CD4-positive, alpha-beta T cell (primary cell): ENCODE results near the gene BTBD9. TPM values are rescaled to one million over a fixed set of nuclear protein-coding genes. Genes with fewer than 3 reads are reported as not detected.

Source experiments
- ATAC-seq: fragments of 200-7000 bp; cut with Tn5 transposase; one replicate; pipeline ENCODE4 v1.10.0; 2022; ENCODE audit warnings: mild to moderate bottlenecking; ENCODE audit not compliant: poor library complexity
- CTCF ChIA-PET: fragments of 350-600 bp; sonication (Branson Sonifier 250); formaldehyde crosslinking; loops from one replicate; lab custom pipeline; 2021; ENCODE audit warnings: antibody characterized with exemption, inconsistent platforms; lab: Charles Lee
- POLR2A ChIA-PET: fragments of 350-600 bp; sonication (Branson Sonifier 250); formaldehyde crosslinking; loops from one replicate; lab custom pipeline; 2021; ENCODE audit warnings: antibody characterized with exemption, inconsistent platforms; lab: Charles Lee
- DNase-seq, 14 experiments: peaks; one replicate each; pipeline ENCODE4 v3.0.0-alpha.2; 2013 to 2020; ENCODE audit warnings: mixed read lengths in 2 of 14
- H3K27ac ChIP-seq, 2 donors: one replicate each; pipeline versions ENCODE4 v1.5.1 to v1.7.0; 2013; ENCODE audit warnings: low read length in 2 of 2, low read depth in 1 of 2, mild to moderate bottlenecking in 1 of 2
- H3K27me3 ChIP-seq, 2 experiments: 1 replicate in 1 of 2; 2 replicates in 1 of 2; pipeline versions ENCODE4 v1.6.1 to v1.7.0; 2013; ENCODE audit warnings: low read length in 2 of 2, control low read depth in 1 of 2, mild to moderate bottlenecking in 1 of 2, moderate library complexity in 1 of 2; ENCODE audit not compliant: insufficient read depth in 2 of 2, control insufficient read depth in 1 of 2
- H3K36me3 ChIP-seq: one replicate; pipeline ENCODE4 v1.6.1; 2013; ENCODE audit warnings: low read length, control low read depth; ENCODE audit not compliant: insufficient read depth
- H3K4me1 ChIP-seq: one replicate; pipeline ENCODE4 v1.6.1; 2013; ENCODE audit warnings: low read length, control low read depth; ENCODE audit not compliant: insufficient read depth
- H3K4me3 ChIP-seq: one replicate; pipeline ENCODE4 v1.5.1; 2013; ENCODE audit warnings: mild to moderate bottlenecking, low read length, moderate library complexity
- H3K9me3 ChIP-seq, 2 experiments: 1 replicate in 1 of 2; 2 replicates in 1 of 2; pipeline versions ENCODE4 v1.6.1 to v1.7.0; 2013; ENCODE audit warnings: low read length in 2 of 2, mild to moderate bottlenecking in 2 of 2, control low read depth in 1 of 2, moderate library complexity in 1 of 2; ENCODE audit not compliant: control insufficient read depth in 1 of 2, insufficient read depth in 1 of 2
- H3K27ac Mint-ChIP-seq: one replicate; pipeline ENCODE4 v1.8.0; 2020; ENCODE audit warnings: mixed read lengths
- H3K27me3 Mint-ChIP-seq: one replicate; pipeline ENCODE4 v1.8.0; 2021; ENCODE audit warnings: mixed read lengths
- H3K36me3 Mint-ChIP-seq: one replicate; pipeline ENCODE4 v1.8.0; 2021; ENCODE audit warnings: low read depth, mixed read lengths
- H3K4me1 Mint-ChIP-seq: one replicate; pipeline ENCODE4 v1.8.0; 2021; ENCODE audit warnings: low read depth, mixed read lengths
- H3K4me3 Mint-ChIP-seq: one replicate; pipeline ENCODE4 v1.8.0; 2020; ENCODE audit warnings: mild to moderate bottlenecking, mixed read lengths
- H3K9me3 Mint-ChIP-seq: one replicate; pipeline ENCODE4 v1.8.0; 2020; ENCODE audit warnings: mixed read lengths
- CTCF ChIP-seq: fragments of 200-600 bp; IDR thresholded peaks from one replicate; pipeline ENCODE4 v1.8.0; 2022; ENCODE audit warnings: antibody characterized with exemption, mild to moderate bottlenecking
- intact Hi-C, 2 experiments: fragments of 100-400 bp; cut with DNase I in 1 of 2; cut with micrococcal nuclease in 1 of 2; formaldehyde crosslinking; loops; one replicate each; pipeline versions ENCODE4 v1.15.1 to v1.9.0; 2023 to 2025; cut with DNase I, micrococcal nuclease
- total RNA-seq, 174 experiments: library from RNA in 2 of 174; stranded (reverse) in 2 of 174; gene quantifications; one replicate each; pipeline ENCODE4 v1.2.3 and lab custom pipeline; 2021 to 2026

Gene BTBD9
- total RNA-seq, 2 experiments from 2014 or later, result 58.7 to 59.3 TPM

GRCh38 chr6:38153076-38153797 is 486.5 kb downstream of the BTBD9 start:
- Histone ChIP-seq H3K27me3 (no peaks in the 10 kb centered on the region), H3K9me3 (peaks cover 0 to 3% of the 10 kb centered on the region in 2 experiments), H3K36me3 (peaks cover 18% of the 10 kb centered on the region), H3K4me1 (no peaks in the 10 kb centered on the region), H3K27ac (no peak overlapping the region), H3K4me3 (no peak overlapping the region)
- ChIA-PET POLR2A (no interaction called here), CTCF (no interaction called here)
- no peaks in the 10 kb centered on the region for H3K9me3 Mint-ChIP-seq
- DNase-seq (no peak), ATAC-seq (no peak)
- peaks cover 30% of the 10 kb centered on the region for H3K36me3 Mint-ChIP-seq
- TF ChIP-seq CTCF, result no peak
- H3K4me3 Mint-ChIP-seq, result no peak overlapping the region
- H3K27ac Mint-ChIP-seq, result no peak overlapping the region
- H3K4me1 Mint-ChIP-seq, result no peaks in the 10 kb centered on the region
- intact Hi-C loops, result no loop called here
- H3K27me3 Mint-ChIP-seq, result no peaks in the 10 kb centered on the region

- Mint-ChIP-seq H3K36me3 (peaks cover 34% of the 10 kb centered on the region), H3K27me3 (no peaks in the 10 kb centered on the region), H3K4me3 (no peak overlapping the region), H3K27ac (no peak overlapping the region), H3K4me1 (peaks cover 5% of the 10 kb centered on the region), H3K9me3 (no peaks in the 10 kb centered on the region)
- DNase-seq (no peak), ATAC-seq (no peak)
- Histone ChIP-seq H3K36me3 (peaks cover 23% of the 10 kb centered on the region), H3K4me3 (no peak overlapping the region), H3K27ac (no peak overlapping the region), H3K27me3 (no peaks in the 10 kb centered on the region), H3K9me3 (no peaks in the 10 kb centered on the region), H3K4me1 (no peaks in the 10 kb centered on the region)
- TF ChIP-seq CTCF, result no peak
- POLR2A ChIA-PET, result no interaction called here
- intact Hi-C loops, result no loop called here
- CTCF ChIA-PET, result no interaction called here
Observed at GRCh38 chr6:38152620-38153019, 487.1 kb downstream of the BTBD9 start.

- ChIA-PET POLR2A (no interaction called here), CTCF (no interaction called here)
- Mint-ChIP-seq H3K27me3 (no peaks in the 10 kb centered on the region), H3K4me1 (peaks cover 5% of the 10 kb centered on the region), H3K27ac (no peak overlapping the region), H3K9me3 (no peaks in the 10 kb centered on the region), H3K4me3 (no peak overlapping the region), H3K36me3 (peaks cover 42% of the 10 kb centered on the region)
- H3K27ac ChIP-seq, result no peak overlapping the region
- H3K4me1 ChIP-seq, result no peaks in the 10 kb centered on the region
- intact Hi-C loops, result no loop called here
- no peaks in the 10 kb centered on the region for H3K9me3 ChIP-seq
- H3K27me3 ChIP-seq, result no peaks in the 10 kb centered on the region
- TF ChIP-seq CTCF, result no peak
- H3K4me3 ChIP-seq, result no peak overlapping the region
- no peak for ATAC-seq
- DNase-seq, result no peak
- peaks cover 24% of the 10 kb centered on the region for H3K36me3 ChIP-seq
Observed at GRCh38 chr6:38151580-38152500, 487.9 kb downstream of the BTBD9 start.
